GM12878 (cell line): ENCODE results near the gene CARHSP1.

Source experiments
- ASH2L ChIP-seq: fragments of 300-600, 200-600 bp; sonication (generic); IDR thresholded peaks from 2 replicates; pipeline ENCODE4 v1.6.1; 2017; ENCODE audit warnings: low read depth, mild to moderate bottlenecking, borderline replicate concordance
- CBFB ChIP-seq: IDR thresholded peaks from 2 replicates; pipeline ENCODE4 v1.6.1; 2016; ENCODE audit warnings: antibody characterized with exemption, low read depth
- CHD4 ChIP-seq: fragments of 200-600 bp; sonication (generic); IDR thresholded peaks from 2 replicates; pipeline ENCODE4 v1.6.1; 2016; ENCODE audit warnings: mild to moderate bottlenecking
- CTCF ChIP-seq, 3 experiments: IDR thresholded peaks in 2 of 3; conservative IDR thresholded peaks in 1 of 3; 2 replicates each; pipeline ENCODE4 v1.5.1; 2011; ENCODE audit warnings: low read depth in 3 of 3, low read length in 3 of 3, mild to moderate bottlenecking in 3 of 3, control low read depth in 2 of 3, moderate library complexity in 2 of 3, inconsistent platforms in 1 of 3, mixed read lengths in 1 of 3; ENCODE audit not compliant: control insufficient read depth in 2 of 3, insufficient read depth in 1 of 3; ENCODE audit errors: extremely low read depth in 1 of 3
- EP300 ChIP-seq, 2 experiments: fragments of 150-350 bp in 1 of 2; IDR thresholded peaks; 2 replicates each; pipeline ENCODE4 v1.6.1; 2011 to 2012; ENCODE audit warnings: low read depth in 2 of 2, low read length in 2 of 2, borderline replicate concordance in 1 of 2, improper control_type of control experiment in 1 of 2, inconsistent platforms in 1 of 2; ENCODE audit not compliant: control insufficient read depth in 1 of 2
- ESRRA ChIP-seq: IDR thresholded peaks from 2 replicates; pipeline ENCODE4 v1.6.1; 2012; ENCODE audit warnings: mild to moderate bottlenecking, low read length, improper control_type of control experiment
- POLR2AphosphoS5 ChIP-seq: IDR thresholded peaks from 2 replicates; pipeline ENCODE4 v1.6.1; 2011; ENCODE audit warnings: mild to moderate bottlenecking, low read length, inconsistent platforms
- TCF12 ChIP-seq: IDR thresholded peaks from 2 replicates; pipeline ENCODE4 v1.6.1; 2011; ENCODE audit warnings: low read depth, mild to moderate bottlenecking, low read length

DNA sequence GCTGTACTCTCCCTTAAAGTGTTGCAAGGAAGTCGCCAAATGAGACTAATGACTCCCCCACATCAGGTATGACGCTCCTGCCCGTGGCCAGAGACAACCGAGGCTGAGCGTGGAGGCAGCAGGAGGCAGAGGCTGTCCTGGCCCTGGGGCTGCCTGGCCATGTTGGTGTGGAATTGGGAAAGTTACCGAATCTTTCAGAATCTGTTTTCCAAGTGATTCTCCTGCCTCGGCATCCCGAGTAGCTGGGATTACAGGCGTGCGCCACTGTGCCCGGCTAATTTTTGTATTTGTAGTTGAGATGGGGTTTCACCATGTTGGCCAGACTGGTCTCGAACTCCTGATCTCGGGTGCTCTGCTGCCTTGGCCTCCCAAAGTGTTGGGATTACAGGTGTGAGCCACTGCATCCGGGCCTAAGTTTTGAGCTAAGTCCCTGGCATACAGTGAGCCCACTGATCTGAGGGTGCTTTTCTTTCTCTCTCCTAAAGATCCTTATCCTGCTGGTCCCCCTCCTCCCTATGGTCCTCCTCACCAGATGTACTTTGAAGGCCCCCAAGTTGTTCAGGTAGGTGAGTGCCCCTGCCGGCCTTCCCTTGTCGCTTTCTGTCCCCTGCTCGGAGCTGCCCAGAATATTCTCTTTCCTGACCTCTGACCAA lies 14.0 kb upstream of the CARHSP1 start:
- TF ChIP-seq POLR2AphosphoS5 (no peak), TCF12 (no peak), EP300 (IDR thresholded peaks at IDR 0.05; ENCODE audit: borderline replicate concordance in 1 of 2, control insufficient read depth in 1 of 2, low read depth in 2 of 2, low read length in 2 of 2) (no peak), CHD4 (no peak), ESRRA (no peak), CBFB (no peak), CTCF (IDR thresholded peaks at IDR 0.05 in 2 of 3, conservative IDR thresholded peaks at IDR 0.05 in 1 of 3; ENCODE audit: control insufficient read depth in 2 of 3, extremely low read depth in 1 of 3, insufficient read depth in 1 of 3, low read depth in 3 of 3, low read length in 3 of 3) (no peak), ASH2L (no peak)
